Stimulated activated naive CD8-positive, alpha-beta T cell treated with anti-CD3 and anti-CD28 coated beads, Interleukin-15, Interleukin-2, amounts not matched to agents 100 ng/mL and 50 ng/mL, for 24 hours (primary cell): ENCODE results near the gene YWHAH.

Experiments
- H3K27ac Mint-ChIP-seq: one replicate; pipeline ENCODE4 v1.8.0; 2021; ENCODE audit warnings: mild to moderate bottlenecking, mixed read lengths
- H3K27me3 Mint-ChIP-seq: one replicate; pipeline ENCODE4 v1.8.0; 2021; ENCODE audit warnings: mixed read lengths
- H3K36me3 Mint-ChIP-seq: one replicate; pipeline ENCODE4 v1.8.0; 2021; ENCODE audit warnings: low read depth, mixed read lengths
- H3K4me1 Mint-ChIP-seq: one replicate; pipeline ENCODE4 v1.8.0; 2021; ENCODE audit warnings: low read depth, mixed read lengths
- H3K4me3 Mint-ChIP-seq: one replicate; pipeline ENCODE4 v1.8.0; 2021; ENCODE audit warnings: mild to moderate bottlenecking, mixed read lengths
- H3K9me3 Mint-ChIP-seq: one replicate; pipeline ENCODE4 v1.8.0; 2021; ENCODE audit warnings: mixed read lengths

The YWHAH gene

DNA sequence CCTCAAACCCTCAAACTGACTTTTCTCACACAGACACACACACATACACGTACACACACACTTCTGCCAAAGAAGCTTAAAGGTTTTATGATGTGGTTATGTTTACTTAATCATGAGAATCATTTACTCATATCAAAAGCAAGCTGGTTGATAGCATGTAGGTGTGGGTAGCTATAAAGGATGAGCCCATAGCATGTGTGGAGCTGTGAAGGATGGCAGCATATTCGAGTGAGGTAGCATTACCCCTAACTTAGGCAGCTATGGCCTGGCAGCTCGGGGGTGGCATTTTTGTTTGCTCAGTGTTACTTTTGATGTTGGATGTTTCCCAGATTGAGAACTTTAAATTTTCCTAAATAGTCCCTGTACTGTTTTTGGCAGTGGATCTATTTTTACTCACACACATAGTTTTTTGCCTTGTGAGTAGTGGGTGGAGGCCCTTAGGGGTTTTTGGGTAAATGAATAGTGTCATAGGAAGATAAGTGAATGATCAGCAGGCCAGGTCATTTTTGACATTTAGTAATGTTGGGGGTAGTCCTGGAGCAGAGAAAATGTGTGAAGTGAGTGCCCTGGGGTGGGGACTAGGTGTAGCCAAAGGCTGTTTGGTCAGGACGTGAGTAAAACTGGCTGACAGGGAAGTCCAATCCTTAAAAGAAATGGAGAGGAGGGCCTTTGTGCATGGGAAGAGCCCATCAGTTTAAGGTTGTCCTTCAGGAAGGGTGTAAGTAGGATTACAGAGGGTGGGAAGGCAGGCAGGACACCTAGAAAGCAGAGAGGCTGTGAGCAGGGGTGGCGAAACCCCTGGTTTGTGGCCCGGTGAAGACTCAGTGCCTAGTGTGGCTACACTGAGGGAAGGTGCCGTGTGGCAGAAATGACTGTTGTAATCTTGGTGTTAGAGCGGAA, 7.1 kb downstream of the YWHAH start:
- Mint-ChIP-seq H3K27me3 (no peaks in the 10 kb centered on the region), H3K4me3 (peak overlapping the region; percentile 12), H3K4me1 (peaks cover 80% of the 10 kb centered on the region), H3K36me3 (peaks cover 75% of the 10 kb centered on the region), H3K27ac (peak overlapping the region; percentile 76), H3K9me3 (no peaks in the 10 kb centered on the region)

DNA sequence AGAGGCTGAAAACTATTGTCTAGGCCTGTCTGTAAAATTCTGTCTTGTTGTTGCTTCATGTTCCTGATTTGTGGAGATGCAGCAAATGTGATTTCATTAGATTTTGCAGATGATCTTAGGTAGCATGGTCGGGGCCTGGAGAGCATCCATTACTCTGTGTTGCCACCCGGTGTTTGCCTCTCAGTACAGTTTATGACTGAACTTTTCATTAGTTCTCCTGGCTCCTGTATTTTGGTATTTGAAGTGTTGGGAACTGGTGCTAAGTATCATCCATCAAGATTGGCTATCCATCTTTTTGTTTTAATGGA, 7.7 kb downstream of the YWHAH start:
- peak overlapping the region; percentile 73 for H3K27ac Mint-ChIP-seq
- H3K4me1 Mint-ChIP-seq, result peaks cover 83% of the 10 kb centered on the region
- H3K4me3 Mint-ChIP-seq, result peak overlapping the region; percentile 12
- peaks cover 81% of the 10 kb centered on the region for H3K36me3 Mint-ChIP-seq
- no peaks in the 10 kb centered on the region for H3K27me3 Mint-ChIP-seq
- no peaks in the 10 kb centered on the region for H3K9me3 Mint-ChIP-seq

DNA sequence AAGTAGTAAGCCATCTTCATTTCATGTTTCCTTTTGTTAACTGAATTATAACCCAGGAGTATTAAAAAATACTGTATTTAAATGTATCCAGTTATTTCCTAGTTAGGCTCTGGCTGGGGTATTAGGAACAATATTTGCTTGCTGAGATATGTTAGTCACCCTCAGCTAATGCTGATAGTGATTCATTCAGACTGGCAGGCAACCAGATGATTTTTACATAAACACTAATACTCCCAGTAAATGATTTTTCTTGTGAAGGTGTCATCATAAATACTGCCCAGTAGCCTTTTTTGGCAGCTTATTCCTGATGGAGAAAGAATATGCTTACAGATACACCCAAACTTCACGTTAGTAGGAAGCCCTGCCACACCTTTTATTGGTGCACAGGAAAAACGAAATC, 8.1 kb downstream of the YWHAH start:
- Mint-ChIP-seq H3K36me3 (peaks cover 86% of the 10 kb centered on the region), H3K9me3 (no peaks in the 10 kb centered on the region), H3K27ac (no peak overlapping the region), H3K4me3 (no peak overlapping the region), H3K4me1 (peaks cover 80% of the 10 kb centered on the region), H3K27me3 (no peaks in the 10 kb centered on the region)

DNA sequence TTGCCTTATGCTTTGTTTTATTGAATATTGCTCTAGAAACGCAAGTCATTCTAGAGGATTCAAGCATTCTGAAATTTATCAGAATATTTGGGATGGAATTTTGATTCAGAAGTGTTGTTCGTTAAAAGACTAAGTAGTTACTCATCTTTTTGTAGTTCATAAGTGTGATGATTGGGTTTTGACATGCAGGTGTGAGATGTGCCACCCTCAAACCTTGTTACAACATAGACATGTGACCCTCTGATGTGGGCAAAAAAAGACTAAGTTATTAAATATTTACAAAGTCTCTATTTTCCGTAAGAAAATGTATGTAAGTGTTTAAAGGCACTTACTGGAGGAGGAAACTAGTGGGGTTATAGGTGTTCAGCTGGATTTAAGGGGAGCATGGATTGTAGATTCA, 8.9 kb downstream of the YWHAH start:
- H3K36me3 Mint-ChIP-seq, result peaks cover 88% of the 10 kb centered on the region
- H3K9me3 Mint-ChIP-seq, result no peaks in the 10 kb centered on the region
- no peaks in the 10 kb centered on the region for H3K27me3 Mint-ChIP-seq
- no peak overlapping the region for H3K4me3 Mint-ChIP-seq
- peak overlapping the region; percentile 67 for H3K27ac Mint-ChIP-seq
- H3K4me1 Mint-ChIP-seq, result peaks cover 81% of the 10 kb centered on the region

DNA sequence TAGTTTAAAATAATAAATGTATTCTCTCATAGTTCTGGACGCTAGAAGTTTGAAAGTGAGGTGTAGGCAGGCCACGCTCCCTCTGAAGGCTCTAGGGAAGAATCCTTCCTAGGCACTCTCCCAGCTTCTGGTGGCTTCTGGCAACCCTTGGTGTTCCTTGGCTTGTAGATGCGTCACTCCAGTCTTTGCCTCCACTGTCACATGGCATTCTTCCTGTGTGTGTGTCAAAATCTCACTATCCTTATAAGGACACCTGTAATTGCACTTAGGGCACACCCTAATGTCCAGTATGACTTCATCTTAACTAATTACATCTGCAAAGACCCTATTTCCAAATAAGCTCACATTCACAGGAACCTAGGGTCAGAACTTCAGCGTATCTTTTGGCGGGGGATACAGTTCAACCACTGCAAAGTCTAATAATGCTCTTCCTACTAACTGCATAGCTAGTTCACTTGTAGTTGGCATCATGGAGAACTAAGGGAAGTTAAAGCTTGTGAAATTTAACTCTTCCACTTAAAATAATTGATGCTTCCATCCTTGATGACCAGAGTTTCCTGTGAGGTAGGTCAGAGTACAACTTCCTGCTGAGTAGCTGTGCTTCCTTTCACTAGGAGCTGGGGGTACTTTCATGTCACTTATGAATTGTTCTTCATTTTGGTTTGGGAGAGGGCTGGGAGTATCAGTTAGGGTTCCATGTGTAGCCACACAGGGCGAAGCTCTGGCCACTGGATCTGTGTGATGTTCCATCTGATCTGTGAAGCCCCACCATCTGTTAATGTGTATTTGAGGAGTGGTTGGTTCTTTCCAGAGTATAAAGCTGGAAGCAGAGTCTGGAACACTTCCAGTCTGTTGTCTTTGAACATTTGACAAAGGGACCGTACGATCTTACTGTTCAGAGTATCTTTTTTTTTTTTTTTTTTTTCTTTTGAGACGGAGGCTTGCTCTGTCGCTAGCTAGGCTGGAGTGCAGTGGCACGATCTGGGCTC, 10.5 kb downstream of the YWHAH start:
- H3K36me3 Mint-ChIP-seq, result peaks cover 81% of the 10 kb centered on the region

DNA sequence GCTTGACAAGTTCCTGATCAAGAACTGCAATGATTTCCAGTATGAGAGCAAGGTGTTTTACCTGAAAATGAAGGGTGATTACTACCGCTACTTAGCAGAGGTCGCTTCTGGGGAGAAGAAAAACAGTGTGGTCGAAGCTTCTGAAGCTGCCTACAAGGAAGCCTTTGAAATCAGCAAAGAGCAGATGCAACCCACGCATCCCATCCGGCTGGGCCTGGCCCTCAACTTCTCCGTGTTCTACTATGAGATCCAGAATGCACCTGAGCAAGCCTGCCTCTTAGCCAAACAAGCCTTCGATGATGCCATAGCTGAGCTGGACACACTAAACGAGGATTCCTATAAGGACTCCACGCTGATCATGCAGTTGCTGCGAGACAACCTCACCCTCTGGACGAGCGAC, 12.0 kb downstream of the YWHAH start:
- H3K27ac Mint-ChIP-seq, result no peak overlapping the region
- no peaks in the 10 kb centered on the region for H3K27me3 Mint-ChIP-seq
- H3K4me1 Mint-ChIP-seq, result peaks cover 69% of the 10 kb centered on the region
- peaks cover 65% of the 10 kb centered on the region for H3K36me3 Mint-ChIP-seq
- no peak overlapping the region for H3K4me3 Mint-ChIP-seq
- H3K9me3 Mint-ChIP-seq, result no peaks in the 10 kb centered on the region

More for the DNA sequence above, 10.5 kb downstream of the YWHAH start:
- Mint-ChIP-seq H3K4me1 (peaks cover 82% of the 10 kb centered on the region), H3K27ac (no peak overlapping the region), H3K4me3 (no peak overlapping the region), H3K9me3 (no peaks in the 10 kb centered on the region), H3K27me3 (no peaks in the 10 kb centered on the region)

DNA sequence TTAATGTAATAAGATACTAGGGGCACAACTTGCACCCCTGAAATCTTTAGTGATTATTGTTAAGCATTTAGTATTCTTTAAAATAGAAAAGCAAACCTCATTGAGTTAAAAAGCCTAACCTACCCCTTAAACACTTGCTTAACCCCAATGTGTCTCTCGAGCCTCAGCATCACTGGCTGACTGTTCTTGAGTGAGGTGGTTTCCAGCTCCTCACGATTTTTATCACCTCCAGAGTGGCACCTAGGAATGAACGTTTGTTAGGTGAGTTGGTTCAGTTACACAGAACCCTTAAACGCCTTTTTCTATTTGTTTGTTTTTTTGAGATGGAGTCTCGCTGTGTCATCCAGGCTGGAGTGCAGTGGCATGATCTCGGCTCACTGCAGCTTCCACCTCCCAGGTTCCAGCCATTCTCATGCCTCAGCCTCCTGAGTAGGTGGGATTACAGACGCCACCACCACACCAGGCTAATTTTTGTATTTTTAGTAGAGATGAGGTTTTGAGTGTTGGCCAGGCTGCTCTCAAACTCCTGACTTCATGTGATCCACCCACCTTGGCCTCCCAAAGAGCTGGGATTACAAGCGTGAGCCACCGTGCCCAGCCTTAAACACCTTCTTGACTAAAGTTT, 13.7 kb downstream of the YWHAH start:
- no peaks in the 10 kb centered on the region for H3K27me3 Mint-ChIP-seq
- no peak overlapping the region for H3K27ac Mint-ChIP-seq
- H3K4me1 Mint-ChIP-seq, result peaks cover 52% of the 10 kb centered on the region
- H3K36me3 Mint-ChIP-seq, result peaks cover 50% of the 10 kb centered on the region
- no peak overlapping the region for H3K4me3 Mint-ChIP-seq
- no peaks in the 10 kb centered on the region for H3K9me3 Mint-ChIP-seq

DNA sequence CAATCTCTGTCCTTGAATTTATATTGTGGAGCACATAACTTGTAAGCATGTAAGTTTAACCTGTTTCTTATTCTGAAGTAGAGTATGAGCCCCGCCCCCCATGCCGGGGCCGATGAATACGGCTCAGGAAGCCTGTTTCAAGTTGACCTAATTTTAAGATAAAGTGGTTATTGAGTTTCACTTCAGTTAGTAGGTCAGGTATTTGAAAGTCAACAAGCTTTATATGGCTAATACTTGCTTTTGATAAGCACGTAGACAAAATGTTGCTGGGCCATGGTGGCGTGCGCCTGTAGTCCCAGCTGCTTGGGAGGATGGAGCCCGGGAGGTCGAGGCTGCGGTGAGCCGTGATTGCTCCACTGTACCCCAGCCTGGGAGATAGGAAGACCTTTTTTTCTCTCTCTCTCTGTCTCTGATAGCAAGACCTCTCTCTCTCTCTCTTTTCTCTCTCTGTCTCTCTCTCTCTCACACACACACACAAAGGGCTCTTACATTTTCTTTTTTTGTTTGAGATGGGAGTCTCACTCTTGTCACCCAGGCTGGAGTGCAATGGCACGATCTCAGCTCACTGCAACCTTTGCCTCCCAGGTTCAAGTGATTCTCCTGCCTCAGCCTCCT, 14.4 kb downstream of the YWHAH start:
- Mint-ChIP-seq H3K27ac (peak overlapping the region; percentile 50), H3K9me3 (no peaks in the 10 kb centered on the region), H3K4me1 (peaks cover 46% of the 10 kb centered on the region), H3K27me3 (no peaks in the 10 kb centered on the region), H3K36me3 (peaks cover 43% of the 10 kb centered on the region), H3K4me3 (no peak overlapping the region)

DNA sequence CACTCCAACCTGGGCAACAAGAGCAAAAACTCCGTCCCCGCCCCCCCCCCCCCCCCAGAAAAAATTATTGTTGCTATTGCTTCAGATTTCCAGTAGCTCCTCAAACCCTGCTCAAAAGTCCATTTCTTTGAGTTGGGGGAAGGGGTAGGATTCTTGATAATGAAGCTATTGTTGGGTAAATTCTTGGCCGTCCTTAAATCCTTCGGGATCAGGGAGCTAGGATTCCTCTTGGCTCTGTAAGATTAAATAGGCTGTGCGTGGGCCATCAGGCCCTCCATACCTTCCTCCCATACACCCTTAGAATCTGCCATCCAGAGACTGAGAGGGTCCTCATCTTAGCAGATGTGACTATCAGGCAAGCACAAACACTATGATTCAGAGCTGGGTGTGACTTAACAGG, 16.4 kb downstream of the YWHAH start:
- Mint-ChIP-seq H3K27ac (no peak overlapping the region), H3K4me3 (no peak overlapping the region), H3K36me3 (peaks cover 28% of the 10 kb centered on the region), H3K9me3 (no peaks in the 10 kb centered on the region), H3K4me1 (peaks cover 27% of the 10 kb centered on the region), H3K27me3 (no peaks in the 10 kb centered on the region)

DNA sequence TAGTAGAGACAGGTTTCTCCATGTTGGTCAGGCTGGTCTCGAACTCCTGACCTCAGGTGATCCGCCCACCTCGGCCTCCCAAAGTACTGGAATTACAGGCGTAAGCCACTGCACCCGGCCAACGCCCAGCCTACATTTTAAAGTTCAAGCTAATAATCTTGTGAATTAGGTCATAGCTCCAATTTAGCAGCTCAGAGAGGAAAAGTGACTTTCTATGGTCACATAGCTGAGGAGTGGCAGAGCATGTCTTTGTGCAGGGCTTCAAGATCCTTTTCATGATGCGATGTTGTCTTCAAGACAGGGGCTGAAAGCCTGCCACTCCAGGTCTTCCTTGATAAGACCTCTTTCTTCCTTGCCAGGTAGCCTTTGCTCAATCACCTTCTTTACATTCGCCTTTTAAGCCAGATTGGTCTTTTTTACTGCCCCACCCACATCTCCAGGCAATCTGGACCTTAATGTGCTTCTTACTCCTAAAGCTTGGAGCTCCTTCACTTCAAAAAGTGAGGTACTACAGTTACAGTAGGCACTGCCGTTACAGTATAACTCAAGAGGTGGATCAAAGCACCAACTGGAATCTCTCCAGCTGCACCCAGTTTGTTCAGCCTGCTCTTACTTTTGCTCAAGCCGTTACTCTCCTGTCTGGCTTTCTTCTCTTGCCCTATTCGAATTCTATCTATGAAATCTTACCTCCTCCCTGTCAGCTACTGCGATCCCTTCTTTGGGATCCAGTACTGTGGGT, 18.2 kb downstream of the YWHAH start:
- H3K36me3 Mint-ChIP-seq, result peaks cover 10% of the 10 kb centered on the region
- H3K27me3 Mint-ChIP-seq, result no peaks in the 10 kb centered on the region
- H3K9me3 Mint-ChIP-seq, result no peaks in the 10 kb centered on the region
- H3K4me3 Mint-ChIP-seq, result no peak overlapping the region
- H3K4me1 Mint-ChIP-seq, result peaks cover 13% of the 10 kb centered on the region
- H3K27ac Mint-ChIP-seq, result no peak overlapping the region

DNA sequence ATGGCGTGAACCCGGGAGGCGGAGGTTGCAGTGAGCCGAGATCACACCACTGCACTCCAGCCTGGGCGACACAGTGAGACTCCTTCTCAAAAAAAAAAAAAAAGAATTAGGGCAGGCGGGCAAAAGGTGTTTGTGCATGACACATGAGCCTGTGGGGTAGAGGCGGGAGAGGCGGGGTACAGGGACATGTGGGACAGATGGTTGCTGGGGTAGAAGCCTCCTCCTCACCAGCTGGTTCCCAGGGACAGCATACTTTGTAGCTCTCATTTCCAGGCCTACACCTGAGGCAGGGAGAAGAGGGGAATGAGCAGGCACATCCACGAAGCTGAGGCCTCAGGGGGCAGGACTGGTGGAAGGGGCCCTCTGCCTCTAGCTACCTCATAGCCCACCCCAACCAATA, 23.7 kb downstream of the YWHAH start:
- H3K4me1 Mint-ChIP-seq, result peaks cover 15% of the 10 kb centered on the region
- no peak overlapping the region for H3K4me3 Mint-ChIP-seq
- H3K27ac Mint-ChIP-seq, result no peak overlapping the region
- no peaks in the 10 kb centered on the region for H3K36me3 Mint-ChIP-seq
- H3K9me3 Mint-ChIP-seq, result no peaks in the 10 kb centered on the region
- H3K27me3 Mint-ChIP-seq, result no peaks in the 10 kb centered on the region

DNA sequence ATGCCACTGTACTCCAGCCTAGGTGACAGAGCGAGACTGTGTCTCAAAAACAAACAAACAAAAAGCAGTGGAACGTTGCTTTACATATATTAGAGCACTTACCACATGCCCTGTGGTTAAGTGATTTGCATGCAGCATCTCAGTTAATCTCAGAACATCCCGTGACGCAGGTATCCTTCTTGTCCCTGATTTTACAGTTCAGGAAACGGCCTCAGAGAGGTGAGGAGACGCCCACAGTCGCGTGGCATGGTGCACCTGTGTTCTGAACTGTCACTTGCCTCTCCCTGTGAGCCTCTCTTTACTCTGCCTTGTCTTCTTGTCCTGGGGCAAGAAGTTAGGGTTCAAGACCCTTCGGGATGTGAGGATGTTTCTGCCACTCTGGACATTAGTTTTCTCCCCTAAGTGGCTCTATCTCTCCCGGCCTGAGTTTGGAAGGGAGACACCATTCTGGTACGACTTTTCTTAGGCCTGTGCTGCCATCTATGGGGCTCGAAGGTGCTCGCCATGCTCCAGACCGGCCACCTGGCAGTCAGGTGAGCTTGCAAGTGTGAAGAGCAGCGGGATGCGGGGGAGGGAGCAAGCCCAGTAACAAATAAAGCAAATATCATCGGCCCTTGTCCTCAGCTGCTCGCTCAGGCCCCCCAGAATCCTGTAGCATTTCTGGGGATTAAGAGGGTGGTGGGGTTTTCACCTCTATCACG, 25.6 kb downstream of the YWHAH start:
- Mint-ChIP-seq H3K4me3 (peak overlapping the region; percentile 75), H3K9me3 (no peaks in the 10 kb centered on the region), H3K27ac (no peak overlapping the region), H3K27me3 (no peaks in the 10 kb centered on the region), H3K4me1 (peaks cover 15% of the 10 kb centered on the region), H3K36me3 (no peaks in the 10 kb centered on the region)

DNA sequence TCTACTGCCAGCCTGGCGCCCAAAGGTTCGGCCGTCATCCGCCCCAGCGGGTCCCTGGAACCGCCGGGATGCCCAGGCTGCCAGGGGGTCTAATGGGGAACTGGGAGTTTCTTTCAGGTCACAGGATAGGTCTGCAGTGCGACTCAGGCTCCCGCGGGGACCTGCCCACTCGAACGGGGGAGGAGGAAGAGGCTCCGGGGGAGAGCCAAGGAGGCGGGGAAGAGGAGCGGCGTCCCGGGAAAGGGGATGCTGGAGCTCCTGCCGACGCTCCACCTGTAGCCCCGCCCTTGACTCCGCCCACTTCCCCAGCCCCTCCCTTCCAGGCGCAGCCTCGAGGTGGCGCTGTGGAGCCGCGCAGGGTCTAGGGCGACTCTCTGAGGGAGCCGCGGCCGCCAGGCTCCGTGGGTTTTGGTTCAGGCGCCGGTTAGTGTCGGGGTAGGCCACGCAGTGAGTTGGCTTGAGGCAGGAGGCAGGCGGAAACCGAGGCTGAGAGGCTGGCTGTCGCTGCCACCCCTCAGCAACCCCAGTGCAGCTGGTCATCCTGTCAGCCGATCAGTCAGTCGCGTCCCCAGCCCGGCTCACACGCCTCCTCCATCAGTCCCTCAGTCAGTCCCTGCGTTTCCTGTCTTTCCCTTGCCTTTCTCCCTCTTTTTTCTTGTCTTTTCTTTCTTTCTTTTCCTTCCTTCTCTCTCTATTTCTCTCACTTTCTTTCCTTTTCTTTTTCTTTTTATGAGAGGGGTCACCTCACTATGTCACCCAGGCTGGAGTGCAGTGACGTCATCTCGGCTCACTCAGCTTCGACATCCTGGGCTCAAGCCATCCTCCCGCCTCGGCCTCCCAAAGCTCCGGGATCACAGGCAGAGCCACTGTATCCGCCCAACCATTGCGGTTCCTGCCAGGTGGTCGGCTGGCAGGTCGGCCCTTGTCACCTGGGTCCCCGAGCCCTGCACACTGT, 26.4 kb downstream of the YWHAH start:
- Mint-ChIP-seq H3K36me3 (no peaks in the 10 kb centered on the region), H3K27ac (no peak overlapping the region), H3K9me3 (no peaks in the 10 kb centered on the region), H3K4me3 (peak overlapping the region; percentile 75), H3K27me3 (no peaks in the 10 kb centered on the region), H3K4me1 (peaks cover 15% of the 10 kb centered on the region)
